Measurements from ENCODE around the gene E2F4.

Gene E2F4

DNA sequence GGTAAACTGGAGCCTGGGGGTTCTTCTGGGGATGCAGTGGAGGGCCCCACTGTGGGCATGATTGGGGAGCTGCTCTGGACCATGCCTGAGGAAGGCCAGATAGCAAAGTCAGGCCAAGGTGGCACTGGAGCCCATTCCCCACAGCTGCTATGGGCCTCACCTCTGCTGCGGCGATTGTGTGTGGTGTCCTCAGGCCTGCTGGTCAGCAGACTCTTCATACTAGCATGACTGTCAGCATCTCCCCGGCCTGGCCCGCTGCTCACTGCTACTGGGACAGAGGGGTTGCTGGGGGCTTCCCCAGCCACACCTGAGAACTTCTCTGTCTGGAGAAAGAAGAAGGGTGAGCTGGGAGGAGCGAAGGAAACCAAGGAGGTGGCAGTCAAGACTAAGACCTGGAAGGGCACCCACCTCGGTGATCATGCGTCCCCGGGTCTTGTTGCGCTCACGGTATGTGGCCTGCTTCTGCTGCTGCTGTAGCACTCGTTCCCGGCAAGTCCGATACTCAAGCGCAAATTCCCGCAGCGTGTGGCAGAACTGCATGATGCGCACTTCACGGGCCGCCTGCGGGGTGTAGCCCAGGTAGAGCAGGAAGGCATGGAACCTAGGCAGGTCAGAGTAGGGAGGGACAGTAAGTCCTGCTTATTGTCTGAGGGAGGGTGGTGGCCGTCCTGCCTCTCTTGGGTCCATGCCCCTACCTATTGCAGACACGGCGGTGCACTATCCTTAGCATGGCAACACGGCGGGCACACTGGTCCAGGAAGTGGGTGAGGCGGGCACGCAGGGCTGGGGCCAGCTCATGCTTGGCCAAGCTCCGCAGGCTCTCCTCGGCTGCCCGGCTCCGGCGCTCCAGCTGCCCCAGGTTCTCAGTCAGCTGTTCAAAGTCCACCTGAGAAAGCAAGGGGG lies 38.2 kb downstream of the E2F4 start:
- TF ChIP-seq EZH2phosphoT487 (IDR thresholded peaks at IDR 0.05; ENCODE audit: borderline replicate concordance) = no peak
- TF ChIP-seq, protein P1, sequence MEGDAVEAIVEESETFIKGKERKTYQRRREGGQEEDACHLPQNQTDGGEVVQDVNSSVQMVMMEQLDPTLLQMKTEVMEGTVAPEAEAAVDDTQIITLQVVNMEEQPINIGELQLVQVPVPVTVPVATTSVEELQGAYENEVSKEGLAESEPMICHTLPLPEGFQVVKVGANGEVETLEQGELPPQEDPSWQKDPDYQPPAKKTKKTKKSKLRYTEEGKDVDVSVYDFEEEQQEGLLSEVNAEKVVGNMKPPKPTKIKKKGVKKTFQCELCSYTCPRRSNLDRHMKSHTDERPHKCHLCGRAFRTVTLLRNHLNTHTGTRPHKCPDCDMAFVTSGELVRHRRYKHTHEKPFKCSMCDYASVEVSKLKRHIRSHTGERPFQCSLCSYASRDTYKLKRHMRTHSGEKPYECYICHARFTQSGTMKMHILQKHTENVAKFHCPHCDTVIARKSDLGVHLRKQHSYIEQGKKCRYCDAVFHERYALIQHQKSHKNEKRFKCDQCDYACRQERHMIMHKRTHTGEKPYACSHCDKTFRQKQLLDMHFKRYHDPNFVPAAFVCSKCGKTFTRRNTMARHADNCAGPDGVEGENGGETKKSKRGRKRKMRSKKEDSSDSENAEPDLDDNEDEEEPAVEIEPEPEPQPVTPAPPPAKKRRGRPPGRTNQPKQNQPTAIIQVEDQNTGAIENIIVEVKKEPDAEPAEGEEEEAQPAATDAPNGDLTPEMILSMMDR (conservative IDR thresholded peaks at IDR 0.05; ENCODE audit: low read length) = no peak
- Histone ChIP-seq H3K9me2 (replicated peaks; ENCODE audit: low read depth, low read length) (no peaks in the 10 kb centered on the region), H3K4me3 (ENCODE audit: low read length, poor library complexity, severe bottlenecking) (no peak overlapping the region), H3K27me3 (ENCODE audit: insufficient read depth, low read length, poor library complexity, severe bottlenecking) (no peaks in the 10 kb centered on the region), H2AFZ (ENCODE audit: low read length) (no peak overlapping the region), H3K9ac (ENCODE audit: low read depth, low read length, poor library complexity, severe bottlenecking) (no peak overlapping the region), H3K79me2 (ENCODE audit: insufficient read depth, low read length) (peaks cover 21% of the 10 kb centered on the region), H3K4me1 (ENCODE audit: insufficient read depth, low read length, poor library complexity, severe bottlenecking) (peaks cover 24% of the 10 kb centered on the region), H3F3A (ENCODE audit: low read depth) (no peaks in the 10 kb centered on the region; the same call in 1 of the 2 replicates), H3K9me3 (ENCODE audit: insufficient read depth, low read depth, low read length) (no peaks in the 10 kb centered on the region), H3K36me3 (ENCODE audit: insufficient read depth, low read length) (peaks cover 46% of the 10 kb centered on the region; the same call in 1 of the 2 replicates), H3K4me2 (ENCODE audit: low read depth, low read length, poor library complexity, severe bottlenecking) (no peak overlapping the region), H4K20me1 (ENCODE audit: insufficient read depth, low read length, poor library complexity, severe bottlenecking) (peaks cover 8% of the 10 kb centered on the region)

DNA sequence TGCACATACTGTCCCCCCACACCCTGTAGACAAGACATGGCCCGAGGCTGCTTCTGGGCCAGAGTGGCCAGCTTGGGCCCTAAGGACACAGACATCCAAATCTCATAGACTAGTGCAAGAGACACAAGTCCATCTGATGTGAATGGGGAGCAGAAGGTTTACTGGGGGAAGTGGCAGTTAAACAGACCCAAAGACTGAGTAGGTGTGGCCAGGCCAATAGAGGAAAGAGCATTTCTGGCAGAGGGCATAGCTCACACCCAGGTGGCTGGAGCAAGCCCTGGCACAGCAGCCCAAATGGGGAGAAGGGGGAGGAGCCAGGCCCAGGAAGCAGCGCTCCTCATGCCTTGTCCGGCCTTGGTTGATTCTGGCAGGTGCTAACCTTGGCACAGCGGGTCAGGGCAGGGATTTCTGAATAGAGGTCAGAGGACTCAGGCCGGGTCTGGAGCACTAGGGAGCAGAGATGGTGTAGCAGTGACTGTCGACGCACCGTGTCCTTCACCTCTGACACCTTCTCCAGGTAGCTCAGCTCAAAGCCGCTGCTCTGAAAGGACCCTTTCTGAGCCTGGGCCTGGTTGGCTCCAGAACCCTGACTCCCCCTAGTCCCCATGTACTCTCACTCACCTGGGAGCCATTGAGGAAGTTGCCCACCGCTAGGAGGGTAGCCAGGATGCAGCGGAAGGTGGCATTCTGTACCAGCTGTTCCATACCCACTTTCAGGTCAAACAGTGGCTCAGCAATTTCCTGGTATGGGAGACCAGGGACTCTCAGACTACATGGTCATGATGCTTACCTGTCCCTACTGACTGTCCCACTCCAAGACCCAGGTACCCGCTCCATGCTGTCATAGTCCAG lies 39.1 kb downstream of the E2F4 start:
- no peak overlapping the region for H3K9ac ChIP-seq (ENCODE audit: low read depth, low read length, poor library complexity, severe bottlenecking)
- no peak overlapping the region for H3K4me3 ChIP-seq (ENCODE audit: low read length, poor library complexity, severe bottlenecking)
- no peaks in the 10 kb centered on the region for H3K9me2 ChIP-seq (replicated peaks; ENCODE audit: low read depth, low read length)
- H3K36me3 ChIP-seq (ENCODE audit: insufficient read depth, low read length) = peaks cover 52% of the 10 kb centered on the region; the same call in 1 of the 2 replicates
- no peak overlapping the region for H3K4me2 ChIP-seq (ENCODE audit: low read depth, low read length, poor library complexity, severe bottlenecking)
- H3K79me2 ChIP-seq (ENCODE audit: insufficient read depth, low read length) = peaks cover 21% of the 10 kb centered on the region
- H3K9me3 ChIP-seq (ENCODE audit: insufficient read depth, low read depth, low read length) = no peaks in the 10 kb centered on the region
- H3K27me3 ChIP-seq (ENCODE audit: insufficient read depth, low read length, poor library complexity, severe bottlenecking) = no peaks in the 10 kb centered on the region
- no peaks in the 10 kb centered on the region; the same call in 1 of the 2 replicates for H3F3A ChIP-seq (ENCODE audit: low read depth)
- H3K4me1 ChIP-seq (ENCODE audit: insufficient read depth, low read length, poor library complexity, severe bottlenecking) = peaks cover 15% of the 10 kb centered on the region
- no peak overlapping the region for H2AFZ ChIP-seq (ENCODE audit: low read length)
- no peak for TF ChIP-seq EZH2phosphoT487 (IDR thresholded peaks at IDR 0.05; ENCODE audit: borderline replicate concordance)
- TF ChIP-seq, protein P1 (conservative IDR thresholded peaks at IDR 0.05; ENCODE audit: low read length) = no peak
- peaks cover 8% of the 10 kb centered on the region for H4K20me1 ChIP-seq (ENCODE audit: insufficient read depth, low read length, poor library complexity, severe bottlenecking)

DNA sequence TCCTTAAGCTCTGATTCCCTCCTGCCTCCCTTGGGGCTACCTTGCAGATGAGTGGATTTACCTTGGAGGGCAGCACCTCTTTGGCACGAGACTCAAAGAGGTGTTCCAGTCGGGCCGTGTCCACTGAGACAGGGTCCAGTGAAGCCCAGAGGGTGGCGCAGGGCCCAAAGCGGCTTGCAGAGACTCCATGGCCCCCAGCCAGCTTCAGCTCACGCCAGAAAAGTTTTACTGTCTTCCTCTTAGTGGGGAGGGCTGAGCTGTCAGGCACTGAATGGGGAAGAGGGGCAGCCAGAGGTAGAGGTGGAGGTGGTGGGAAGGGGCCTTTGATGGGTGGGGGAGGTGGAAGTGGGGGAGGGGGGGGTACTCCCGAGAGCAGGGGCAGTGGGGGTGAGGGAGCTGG lies 41.6 kb downstream of the E2F4 start:
- Histone ChIP-seq H3K9me2 (replicated peaks; ENCODE audit: low read depth, low read length) (no peaks in the 10 kb centered on the region), H2AFZ (ENCODE audit: low read length) (no peak overlapping the region), H3K79me2 (ENCODE audit: insufficient read depth, low read length) (peaks cover 5% of the 10 kb centered on the region; the same call in 1 of the 2 replicates), H3K9ac (ENCODE audit: low read depth, low read length, poor library complexity, severe bottlenecking) (no peak overlapping the region), H3K4me2 (ENCODE audit: low read depth, low read length, poor library complexity, severe bottlenecking) (no peak overlapping the region), H3F3A (ENCODE audit: low read depth) (no peaks in the 10 kb centered on the region; the same call in 1 of the 2 replicates), H3K4me1 (ENCODE audit: insufficient read depth, low read length, poor library complexity, severe bottlenecking) (no peaks in the 10 kb centered on the region), H3K36me3 (ENCODE audit: insufficient read depth, low read length) (peaks cover 70% of the 10 kb centered on the region; the same call in 1 of the 2 replicates), H4K20me1 (ENCODE audit: insufficient read depth, low read length, poor library complexity, severe bottlenecking) (no peaks in the 10 kb centered on the region), H3K27me3 (ENCODE audit: insufficient read depth, low read length, poor library complexity, severe bottlenecking) (no peaks in the 10 kb centered on the region), H3K9me3 (ENCODE audit: insufficient read depth, low read depth, low read length) (no peaks in the 10 kb centered on the region), H3K4me3 (ENCODE audit: low read length, poor library complexity, severe bottlenecking) (no peak overlapping the region)
- TF ChIP-seq EZH2phosphoT487 (IDR thresholded peaks at IDR 0.05; ENCODE audit: borderline replicate concordance) = no peak
- TF ChIP-seq, protein P1 (conservative IDR thresholded peaks at IDR 0.05; ENCODE audit: low read length) = no peak
